ENCODE measurements around the gene SH3PXD2A. TPM values are rescaled to one million over a fixed set of nuclear protein-coding genes. Genes with fewer than 3 reads are reported as not detected.

SH3PXD2A gene
- total and polyA plus RNA-seq, 10 donors = 2.6 to 50.0 (median 35.2) TPM

- Histone ChIP-seq H3K9me3 (no peaks in the 10 kb centered on the region), H3K27ac (no peak overlapping the region), H3K4me1 (peaks cover under 1 to 26% (median 20%) of the 10 kb centered on the region in 6 donors), H3K27me3 (replicated peaks in 1 of 7) (peaks cover 0 to 3% (median 0%) of the 10 kb centered on the region in 7 donors), H3K4me3 (no peak overlapping the region), H3K36me3 (no peaks in the 10 kb centered on the region)
- TF ChIP-seq POLR2AphosphoS5 (IDR thresholded peaks at IDR 0.05) = no peak
- WGBS, 5 donors = 87 to 96% (median 93%) methylated on average over 6 of the region's 6 CpGs
- no peak for DNase-seq
- intact Hi-C loops (cut with DNase I; ENCODE audit: low total_unique reads) = loop anchor here (5.0 kb wide), 1 partner anchor 90 kb away; no protein-coding TSS in a partner anchor
Measured at GRCh38 chr10:103687172-103687571, 168.2 kb downstream of the SH3PXD2A start.

- DNase-seq = peak; percentile 91
- WGBS, 5 donors = 22 to 32% (median 26%) methylated on average over 6 to 8 of the region's 8 CpGs
- Histone ChIP-seq H3K27ac (no peak overlapping the region), H3K27me3 (replicated peaks in 1 of 7) (no peaks in the 10 kb centered on the region), H3K36me3 (no peaks in the 10 kb centered on the region), H3K4me1 (peaks cover 0 to 15% (median 10%) of the 10 kb centered on the region in 6 donors), H3K4me3 (no peak overlapping the region), H3K9me3 (no peaks in the 10 kb centered on the region)
- intact Hi-C loops (cut with DNase I; ENCODE audit: low total_unique reads) = loop anchor here (5.0 kb wide), 1 partner anchor 89 kb away; no protein-coding TSS in a partner anchor
- TF ChIP-seq POLR2A (IDR thresholded peaks at IDR 0.05) (no peak), CTCF (IDR thresholded peaks at IDR 0.05 in 8 of 11, conservative IDR thresholded peaks at IDR 0.05 in 3 of 11) (peak; percentile 70 to 96 (median 91)), POLR2AphosphoS5 (IDR thresholded peaks at IDR 0.05) (peak in 2 of 3 donors; percentile 47 to 60)
Measured at GRCh38 chr10:103685880-103686669, 169.3 kb downstream of the SH3PXD2A start.

- no peak for DNase-seq
- TF ChIP-seq POLR2AphosphoS5 (IDR thresholded peaks at IDR 0.05) = no peak
- no peak for TF ChIP-seq CTCF (IDR thresholded peaks at IDR 0.05 in 8 of 11, conservative IDR thresholded peaks at IDR 0.05 in 3 of 11)
- H3K9me3 ChIP-seq = no peaks in the 10 kb centered on the region
Measured at GRCh38 chr10:103683851-103684250, 171.5 kb downstream of the SH3PXD2A start.

GRCh38 chr10:103682631-103683030, 172.7 kb downstream of the SH3PXD2A start:
- WGBS, 5 donors = 83 to 92% (median 90%) methylated on average over 11 to 12 of the region's 12 CpGs
- intact Hi-C loops (cut with DNase I; ENCODE audit: low total_unique reads) = no loop called here
- no peak overlapping the region for H3K27ac ChIP-seq
- H3K27me3 ChIP-seq (replicated peaks in 1 of 7) = no peaks in the 10 kb centered on the region
- no peaks in the 10 kb centered on the region for H3K9me3 ChIP-seq
- no peak overlapping the region for H3K4me3 ChIP-seq
- TF ChIP-seq POLR2A (IDR thresholded peaks at IDR 0.05) = no peak
- TF ChIP-seq POLR2AphosphoS5 (IDR thresholded peaks at IDR 0.05) = no peak
- TF ChIP-seq CTCF (IDR thresholded peaks at IDR 0.05 in 8 of 11, conservative IDR thresholded peaks at IDR 0.05 in 3 of 11) = no peak
- H3K4me1 ChIP-seq = peaks cover 19 to 39% (median 32%) of the 10 kb centered on the region in 6 donors
- DNase-seq = no peak
- H3K36me3 ChIP-seq = no peaks in the 10 kb centered on the region

More at GRCh38 chr10:103683851-103684250, 171.5 kb downstream of the SH3PXD2A start:
- Histone ChIP-seq H3K36me3 (no peaks in the 10 kb centered on the region), H3K4me1 (peaks cover 7 to 27% (median 20%) of the 10 kb centered on the region in 6 donors), H3K27me3 (replicated peaks in 1 of 7) (no peaks in the 10 kb centered on the region), H3K4me3 (no peak overlapping the region), H3K27ac (no peak overlapping the region)
- intact Hi-C loops (cut with DNase I; ENCODE audit: low total_unique reads) = no loop called here
- 86 to 92% (median 87%) methylated on average over 4 of the region's 4 CpGs for WGBS, 5 donors
